HG02642 (cell line): ENCODE results near the gene ACACB.

Experiments used
- ATAC-seq: cut with Tn5 transposase; IDR thresholded peaks from one replicate; pipeline ENCODE4 v1.9.1; 2021; ENCODE audit warnings: mild to moderate bottlenecking; ENCODE audit not compliant: unreplicated experiment, poor library complexity

ACACB gene

DNA sequence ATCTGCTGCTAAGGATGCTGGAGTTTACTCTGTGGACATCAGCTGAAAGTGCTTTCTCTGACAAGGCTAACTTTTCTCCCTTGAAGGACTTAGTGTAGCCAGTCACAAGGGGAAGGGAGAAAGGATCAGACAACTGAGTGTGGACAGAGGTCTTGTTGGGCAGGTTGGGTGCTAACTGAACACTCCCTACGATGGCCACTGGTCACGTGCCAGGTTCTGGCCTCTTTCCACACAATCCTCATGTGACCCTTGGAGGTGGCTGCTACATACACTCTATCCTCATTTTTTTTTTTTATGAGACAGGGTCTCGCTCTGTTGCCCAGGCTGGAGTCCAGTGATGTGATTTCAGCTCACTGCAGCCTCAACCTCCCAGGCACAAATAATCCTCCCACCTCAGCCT, 153.0 kb downstream of the ACACB start:
- no peak for ATAC-seq

DNA sequence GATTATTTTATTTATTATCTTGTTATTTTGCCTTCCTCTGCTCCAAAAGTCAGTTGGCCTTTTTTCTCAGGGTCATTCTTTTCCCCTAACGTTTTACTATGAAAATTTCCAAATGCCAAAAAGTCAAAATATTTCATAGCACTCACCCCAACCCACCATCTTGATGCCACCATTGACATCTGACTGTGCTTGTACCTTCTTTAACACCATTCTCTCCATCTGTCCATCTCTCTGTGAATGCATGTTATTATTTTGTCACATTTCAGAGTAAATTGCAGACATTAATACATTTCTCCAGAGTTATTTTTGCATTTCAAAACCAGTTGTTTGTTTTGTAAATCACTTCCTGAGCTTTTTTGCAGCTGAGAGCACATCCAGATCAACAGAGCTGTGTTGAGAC, 154.1 kb downstream of the ACACB start:
- no peak for ATAC-seq

DNA sequence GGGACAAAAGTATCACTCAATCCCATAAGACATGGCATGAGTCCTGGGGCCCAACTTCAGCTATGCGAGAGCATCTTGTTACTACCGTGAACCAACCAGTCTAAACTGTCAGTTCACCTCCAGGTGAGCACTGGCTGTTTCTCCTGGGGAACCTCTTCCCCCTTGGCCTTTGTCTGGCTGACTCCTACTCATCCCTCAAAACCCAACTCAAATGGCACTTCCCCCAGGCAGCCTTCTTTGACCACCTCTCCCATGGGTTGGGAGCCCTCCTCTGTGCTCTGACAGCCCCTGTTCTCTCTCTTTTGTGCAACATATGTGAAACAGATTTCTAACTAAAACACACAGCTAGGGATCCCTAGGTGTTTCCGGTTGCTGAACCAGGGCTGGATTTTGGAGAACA, 155.0 kb downstream of the ACACB start:
- no peak for ATAC-seq

DNA sequence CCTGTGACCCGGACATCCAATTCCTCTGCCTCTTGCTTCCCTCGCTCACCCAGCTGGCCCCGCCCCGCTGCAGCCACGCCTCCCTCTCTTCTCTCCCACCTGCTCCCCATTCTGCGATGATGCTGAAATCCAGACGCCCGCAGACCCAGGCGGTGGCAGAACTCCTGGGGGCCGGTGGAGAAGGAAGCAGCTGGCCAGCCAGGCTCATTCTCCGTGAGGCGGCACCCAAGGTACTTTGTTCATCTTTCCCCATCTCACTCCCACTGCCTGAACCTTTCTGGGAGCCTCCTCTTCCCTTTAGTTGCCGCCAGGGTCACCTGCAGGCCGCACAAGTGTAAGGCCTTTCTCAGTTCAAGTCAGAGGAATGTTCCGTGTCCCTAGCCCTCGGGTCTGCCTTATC, 157.0 kb downstream of the ACACB start:
- no peak for ATAC-seq

DNA sequence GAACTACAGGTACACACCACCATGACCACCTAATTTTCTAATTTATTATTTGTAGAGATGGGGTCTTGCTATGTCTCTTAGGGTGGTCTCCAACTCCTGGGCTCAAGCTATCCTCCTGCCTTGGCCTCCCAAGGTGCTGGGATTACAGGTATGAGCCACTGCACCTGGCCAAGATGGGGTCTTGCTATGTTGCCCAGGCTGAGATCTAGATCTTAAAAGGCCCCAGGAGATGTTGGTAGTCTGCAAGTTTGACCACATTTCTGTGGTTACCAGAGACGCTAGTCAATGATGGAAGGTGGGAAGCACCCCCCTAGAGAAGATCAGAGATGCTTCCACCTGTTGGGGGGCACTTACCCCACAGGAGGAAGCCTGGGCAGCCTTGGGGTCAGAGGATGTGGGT, 158.0 kb downstream of the ACACB start:
- no peak for ATAC-seq

GRCh38 chr12:109275173-109275572, 158.8 kb downstream of the ACACB start:
- ATAC-seq = no peak

- ATAC-seq = no peak
Measured at GRCh38 chr12:109276160-109276559, 159.8 kb downstream of the ACACB start.

DNA sequence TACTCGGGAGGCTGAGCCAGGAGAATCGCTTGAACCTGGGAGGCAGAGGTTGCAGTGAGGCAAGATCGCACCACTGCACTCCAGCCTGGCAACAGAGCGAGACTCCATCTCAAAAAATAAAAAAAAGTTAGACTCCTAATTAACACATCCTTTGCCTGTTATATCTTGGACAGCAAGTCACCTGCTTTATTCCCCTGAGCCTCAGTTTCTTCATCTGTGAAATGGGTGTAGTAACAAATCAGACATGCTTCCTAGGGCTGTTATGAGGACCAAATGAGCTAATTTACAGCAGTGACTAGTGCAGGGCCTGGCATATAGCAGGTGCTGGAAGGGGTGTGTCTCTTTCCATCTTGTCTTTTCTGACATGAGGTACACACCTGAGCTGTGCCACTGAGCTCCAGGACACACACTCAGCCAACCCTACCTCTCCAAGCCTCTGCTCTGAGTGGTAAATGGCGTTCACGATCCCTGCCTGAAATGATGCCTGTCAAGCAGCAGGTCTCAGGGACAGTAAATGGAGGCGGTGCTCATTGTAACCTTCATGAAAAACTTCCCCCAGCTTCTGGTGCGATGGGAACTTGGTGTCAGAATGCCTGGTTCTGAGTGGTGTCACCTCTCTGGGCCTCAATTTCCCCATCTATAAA, 161.0 kb downstream of the ACACB start:
- ATAC-seq = no peak

DNA sequence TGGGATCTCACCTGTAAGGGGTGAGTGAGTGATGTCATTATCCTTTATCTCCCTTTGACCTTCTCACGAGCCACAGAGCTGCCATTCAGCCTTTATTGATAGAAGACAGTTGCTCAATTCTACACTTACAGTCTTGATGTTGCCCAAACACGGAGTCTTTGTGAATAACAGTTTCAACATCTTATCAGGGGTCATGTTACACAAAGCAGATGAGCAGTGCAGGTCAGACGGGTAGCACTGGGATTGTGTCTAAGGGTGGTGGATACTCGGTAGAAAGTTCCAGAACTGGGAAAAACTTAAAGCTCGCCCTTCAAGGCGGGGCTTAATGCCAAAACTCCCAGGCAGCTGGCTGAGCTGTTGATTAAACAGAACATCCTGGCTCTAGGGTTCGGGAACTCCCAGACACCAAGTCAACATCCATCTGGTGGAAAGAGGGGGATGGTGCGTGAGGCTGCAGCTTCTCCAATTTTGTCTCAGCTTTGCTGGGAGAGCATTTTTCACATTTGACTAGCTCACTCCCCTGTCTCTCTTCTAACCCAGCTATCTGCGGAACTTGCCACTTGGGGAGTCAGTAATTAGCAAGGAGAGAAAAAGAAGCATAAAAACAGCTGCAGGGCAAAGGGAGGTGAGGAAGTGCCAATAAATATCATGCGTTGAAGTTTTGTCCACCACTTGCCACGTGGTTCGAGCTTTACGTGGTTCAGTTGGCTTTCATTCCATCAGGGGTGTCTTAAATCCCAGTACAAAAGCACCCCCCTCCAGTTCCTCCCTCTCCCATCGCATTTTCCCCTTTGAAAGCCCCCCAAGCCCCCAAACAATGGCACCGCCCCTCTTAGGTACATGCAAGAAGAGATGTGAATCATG, 161.7 kb downstream of the ACACB start:
- no peak for ATAC-seq

DNA sequence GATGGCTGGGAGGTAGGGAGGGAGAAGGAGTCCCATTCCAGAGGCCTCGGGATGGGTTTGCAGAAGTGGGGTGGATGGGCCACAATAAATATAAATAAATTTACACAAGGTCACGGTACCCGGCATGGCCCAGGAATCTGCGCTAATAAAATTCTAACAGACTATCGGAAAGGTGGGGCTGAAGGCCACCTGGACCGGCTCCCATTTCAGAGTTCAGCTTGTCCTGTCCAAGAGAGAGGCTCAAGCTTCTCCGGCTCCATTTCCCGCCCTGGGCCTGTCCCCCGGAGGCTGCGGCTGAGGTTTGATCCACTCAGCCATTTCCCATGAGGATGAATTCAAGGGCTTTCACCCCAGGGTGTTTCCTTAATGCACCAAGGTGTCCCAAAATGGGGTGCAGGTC, 162.5 kb downstream of the ACACB start:
- ATAC-seq = no peak

DNA sequence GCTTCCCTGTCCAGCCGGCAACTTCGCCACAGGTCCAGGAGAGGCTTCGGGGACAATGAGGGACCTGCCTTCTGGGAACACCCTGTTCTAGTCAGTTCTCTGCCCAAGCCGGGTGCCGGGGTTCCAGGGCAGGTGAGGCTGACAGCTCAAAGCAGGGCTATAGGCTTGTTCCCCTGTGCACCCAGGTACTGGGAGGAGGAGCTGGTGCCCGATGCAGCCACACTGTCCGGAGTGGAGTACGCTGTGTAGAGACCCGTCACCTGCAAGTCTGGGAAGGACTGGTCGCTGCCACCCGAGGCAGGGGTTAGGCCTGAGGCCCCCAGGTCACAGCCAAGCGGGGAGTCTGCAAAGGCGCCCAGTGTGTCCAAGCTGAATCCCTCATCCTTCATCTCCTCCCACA, 163.1 kb downstream of the ACACB start:
- no peak for ATAC-seq

DNA sequence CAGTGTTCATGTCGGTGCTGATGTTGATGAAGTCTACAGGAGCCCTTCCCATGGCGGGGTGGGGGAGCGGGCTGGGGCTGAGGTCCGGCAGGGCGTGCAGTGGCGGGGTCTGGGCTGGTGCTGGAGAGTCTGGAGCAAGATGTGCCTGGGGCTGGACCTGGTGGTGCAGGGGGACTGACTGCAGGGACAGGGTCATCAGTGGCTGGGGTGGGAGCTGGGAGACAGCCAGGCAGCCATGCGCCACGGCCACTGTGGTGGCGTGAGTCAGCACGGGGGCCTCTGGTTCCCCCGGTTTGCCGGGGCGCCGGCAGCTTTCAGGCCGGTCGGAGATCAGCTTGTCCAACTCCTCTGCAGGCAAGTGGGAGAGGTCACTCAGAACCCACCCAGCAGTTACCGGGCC, 165.1 kb downstream of the ACACB start:
- ATAC-seq = no peak

DNA sequence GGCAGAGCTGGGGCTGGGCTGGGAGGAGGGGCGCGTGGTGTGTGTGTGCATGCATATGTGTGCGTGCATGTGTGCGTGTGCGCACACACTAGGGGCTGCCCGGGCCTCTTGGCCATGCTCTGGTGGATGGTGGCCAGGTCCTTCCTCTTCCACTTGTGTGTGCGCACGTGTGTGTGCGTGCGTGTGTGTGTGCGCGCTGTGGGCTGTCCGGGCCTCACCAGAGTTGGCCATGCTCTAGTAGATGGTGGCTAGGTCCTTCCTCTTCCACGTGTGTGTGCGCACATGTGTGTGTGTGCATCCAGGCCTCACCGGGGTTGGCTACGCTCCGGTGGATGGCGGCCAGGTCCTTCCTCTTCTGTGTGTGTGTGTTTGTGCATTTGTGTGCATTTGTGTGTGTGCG, 168.0 kb downstream of the ACACB start:
- no peak for ATAC-seq

- no peak for ATAC-seq
Measured at GRCh38 chr12:109286252-109286651, 169.9 kb downstream of the ACACB start.

- no peak for ATAC-seq
Measured at GRCh38 chr12:109286652-109287051, 170.3 kb downstream of the ACACB start.

DNA sequence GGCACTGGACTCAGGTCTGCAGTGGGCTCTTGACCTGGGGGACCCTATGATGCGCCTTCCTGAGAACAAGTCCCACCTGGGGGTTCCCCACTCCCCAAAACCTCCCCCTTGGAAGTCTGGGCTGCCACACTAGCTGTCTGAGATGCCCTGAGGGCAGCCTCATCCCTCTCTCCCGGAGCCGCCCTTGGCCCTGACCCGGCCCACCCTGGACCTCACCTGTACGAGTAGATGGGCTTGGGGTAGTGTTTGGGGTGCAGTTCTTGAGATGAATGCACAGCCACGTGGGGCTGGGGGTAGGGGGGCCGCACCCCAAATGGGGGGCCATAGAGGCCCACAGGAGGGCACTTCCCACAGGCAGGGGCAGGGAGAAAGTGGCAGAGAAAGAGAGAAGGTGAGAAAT, 170.8 kb downstream of the ACACB start:
- ATAC-seq = no peak

DNA sequence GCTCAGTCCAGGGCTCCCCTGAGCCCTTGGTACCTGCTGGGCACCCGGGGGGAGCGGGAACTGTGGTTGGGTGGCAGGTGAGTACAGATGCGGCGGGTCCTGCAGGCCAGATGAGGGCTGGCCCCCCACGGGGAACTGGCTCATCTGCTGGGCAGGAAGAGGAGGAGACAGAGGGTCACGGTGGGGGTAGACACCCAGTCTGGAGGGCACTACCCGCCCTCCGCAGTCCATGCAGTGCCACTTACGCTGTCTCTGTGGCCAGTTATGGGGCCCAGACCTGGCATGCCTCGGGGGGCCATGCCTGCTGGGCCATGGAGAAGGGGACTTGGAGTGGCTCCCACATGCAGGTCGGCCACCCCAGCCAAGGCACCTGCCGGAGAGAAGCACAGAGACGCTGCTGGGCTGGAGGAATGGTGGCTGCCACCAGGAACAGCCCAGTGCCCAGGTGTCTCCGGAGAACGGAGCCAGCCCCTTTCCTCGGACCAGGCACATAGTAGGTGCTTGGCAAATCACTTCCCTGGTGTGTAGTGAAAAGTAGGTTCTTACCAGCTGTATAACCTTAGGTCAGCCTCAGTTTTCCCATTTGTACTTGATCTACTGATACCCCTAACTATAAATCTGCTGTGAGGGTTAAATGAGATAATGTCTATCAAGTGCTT, 171.6 kb downstream of the ACACB start:
- ATAC-seq = no peak

DNA sequence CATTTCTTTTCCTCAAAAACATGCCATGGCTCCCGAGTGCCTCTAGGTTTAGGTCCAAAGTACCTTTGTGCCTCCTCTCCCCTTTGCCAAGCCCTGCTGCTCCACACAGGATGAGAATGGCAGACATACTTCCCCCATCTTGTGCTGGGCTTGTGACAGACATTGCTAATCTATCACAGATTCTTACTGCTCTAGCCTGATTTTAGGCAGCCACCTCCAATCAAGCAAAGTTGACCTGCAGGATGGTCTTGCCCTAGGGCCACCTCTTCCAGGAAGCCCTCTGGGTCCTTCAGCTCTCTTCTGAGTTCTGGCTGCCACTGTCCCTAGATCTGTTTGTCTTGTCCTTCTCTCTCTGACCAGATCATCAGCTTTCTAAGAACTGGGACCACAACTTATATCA, 172.2 kb downstream of the ACACB start:
- ATAC-seq = no peak

- no peak for ATAC-seq
Measured at GRCh38 chr12:109289004-109289403, 172.6 kb downstream of the ACACB start.

GRCh38 chr12:109289551-109289950, 173.2 kb downstream of the ACACB start:
- no peak for ATAC-seq

DNA sequence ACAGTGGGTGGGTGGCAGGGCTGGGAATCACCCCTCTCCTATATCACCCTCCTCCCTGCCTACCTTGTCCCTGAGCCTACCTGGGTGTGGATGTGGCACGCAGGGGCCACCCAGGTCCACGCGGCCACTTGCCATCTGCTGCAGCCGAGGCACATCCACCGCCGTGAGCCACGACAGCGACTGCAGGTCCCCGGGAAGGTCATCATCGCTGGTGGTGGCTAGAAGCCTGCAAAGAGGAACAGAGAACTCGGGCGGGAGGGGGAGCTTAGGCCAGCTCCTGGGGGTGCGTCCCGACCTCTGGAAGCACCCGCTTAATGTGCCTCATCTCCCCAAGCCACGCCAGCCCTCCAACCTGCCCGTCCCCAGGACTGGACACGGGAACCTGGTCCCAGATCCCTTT, 173.7 kb downstream of the ACACB start:
- no peak for ATAC-seq
